ENCODE data around the gene CCDC126. TPM values are rescaled to one million over a fixed set of nuclear protein-coding genes. Genes with fewer than 3 reads are reported as not detected.

CCDC126 gene
- total RNA-seq, 2 donors from 2014 or later, result 9.4 to 14.7 TPM

GRCh38 chr7:23604296-23604640 lies 7.1 kb downstream of the CCDC126 start:
- Mint-ChIP-seq H3K36me3 (ENCODE audit: low read depth) (peaks cover 20% of the 10 kb centered on the region), H3K27ac (no peak overlapping the region), H3K27me3 (ENCODE audit: insufficient read depth) (no peaks in the 10 kb centered on the region), H3K4me1 (peaks cover 18% of the 10 kb centered on the region), H3K9me3 (peaks cover 5% of the 10 kb centered on the region), H3K4me3 (no peak overlapping the region)
- no peak for TF ChIP-seq CTCF (conservative IDR thresholded peaks at IDR 0.05)
- Histone ChIP-seq H3K9me3 (ENCODE audit: control insufficient read depth, low read length) (no peaks in the 10 kb centered on the region), H3K4me3 (ENCODE audit: low read length) (no peak overlapping the region), H3K27me3 (ENCODE audit: control insufficient read depth, insufficient read depth, low read length, poor library complexity, severe bottlenecking) (no peaks in the 10 kb centered on the region), H3K27ac (ENCODE audit: low read depth, low read length) (no peak overlapping the region), H3K4me1 (ENCODE audit: control insufficient read depth, insufficient read depth, low read length) (no peaks in the 10 kb centered on the region), H3K9ac (ENCODE audit: extremely low read depth, low read length, poor library complexity, severe bottlenecking) (no peak overlapping the region), H3K36me3 (ENCODE audit: control insufficient read depth, insufficient read depth, low read length) (peaks cover 8% of the 10 kb centered on the region)
- no peak for DNase-seq

DNA sequence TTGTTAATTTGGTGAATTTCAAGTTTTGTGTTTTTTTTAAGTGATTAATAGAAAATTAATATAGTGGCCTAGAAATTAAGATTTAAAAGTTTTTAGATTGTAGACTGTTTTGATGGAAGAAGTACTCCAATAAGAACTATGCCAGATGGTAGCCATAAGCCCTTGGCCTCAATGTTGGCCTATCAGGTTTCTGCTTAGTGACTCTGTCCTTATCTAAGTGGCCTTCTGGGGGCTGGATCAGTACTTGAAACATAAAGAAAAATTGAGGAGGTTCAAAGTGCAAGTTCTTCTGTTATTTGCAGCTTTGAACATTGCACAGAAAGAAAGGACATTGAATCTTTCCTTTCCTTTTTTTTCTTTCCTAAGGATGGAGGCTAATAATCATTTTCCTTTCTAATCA lies 9.9 kb downstream of the CCDC126 start:
- peaks cover 5% of the 10 kb centered on the region for H3K9me3 Mint-ChIP-seq
- Histone ChIP-seq H3K36me3 (ENCODE audit: control insufficient read depth, insufficient read depth, low read length) (peaks cover 15% of the 10 kb centered on the region), H3K27ac (ENCODE audit: low read depth, low read length) (peak overlapping the region; percentile 72), H3K4me1 (ENCODE audit: control insufficient read depth, insufficient read depth, low read length) (no peaks in the 10 kb centered on the region), H3K27me3 (ENCODE audit: control insufficient read depth, insufficient read depth, low read length, poor library complexity, severe bottlenecking) (no peaks in the 10 kb centered on the region), H3K9me3 (ENCODE audit: control insufficient read depth, low read length) (no peaks in the 10 kb centered on the region), H3K9ac (ENCODE audit: extremely low read depth, low read length, poor library complexity, severe bottlenecking) (no peak overlapping the region), H3K4me3 (ENCODE audit: low read length) (no peak overlapping the region)
- no peak overlapping the region for H3K27ac Mint-ChIP-seq
- H3K27me3 Mint-ChIP-seq (ENCODE audit: insufficient read depth), result no peaks in the 10 kb centered on the region
- H3K4me3 Mint-ChIP-seq, result no peak overlapping the region
- no peak for DNase-seq
- peaks cover 31% of the 10 kb centered on the region for H3K36me3 Mint-ChIP-seq (ENCODE audit: low read depth)
- TF ChIP-seq CTCF (conservative IDR thresholded peaks at IDR 0.05), result no peak
- H3K4me1 Mint-ChIP-seq, result peaks cover 18% of the 10 kb centered on the region

DNA sequence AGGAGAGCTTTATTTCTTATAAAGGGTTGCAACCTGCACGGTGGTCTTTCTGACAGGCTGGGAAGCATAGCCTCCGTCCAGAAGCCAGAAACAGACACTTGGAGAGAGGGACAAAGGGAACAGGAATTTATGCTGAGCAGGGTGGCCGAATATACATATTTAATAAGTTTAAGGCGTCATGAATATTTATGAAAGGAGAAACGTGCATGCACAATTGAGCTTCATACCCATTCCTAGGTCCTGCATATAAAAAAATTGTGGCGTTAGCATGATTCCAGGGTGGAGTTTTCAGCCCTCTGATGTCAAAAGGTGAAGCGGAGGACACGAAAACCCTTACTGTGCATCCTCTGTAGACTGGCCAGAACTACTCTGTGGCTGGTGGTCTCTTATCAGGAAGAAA lies 10.7 kb downstream of the CCDC126 start:
- H3K27ac ChIP-seq (ENCODE audit: low read depth, low read length), result peak overlapping the region; percentile 72
- no peak overlapping the region for H3K9ac ChIP-seq (ENCODE audit: extremely low read depth, low read length, poor library complexity, severe bottlenecking)
- 89 to 90% methylated on average over 7 to 8 of the region's 8 CpGs for WGBS, 2 experiments (ENCODE audit: insufficient coverage in 1 of 2, insufficient read length in 1 of 2)
- H3K4me3 ChIP-seq (ENCODE audit: low read length), result no peak overlapping the region
- peaks cover 5% of the 10 kb centered on the region for H3K9me3 ChIP-seq (ENCODE audit: control insufficient read depth, low read length)
- DNase-seq, result no peak
- no peaks in the 10 kb centered on the region for H3K27me3 ChIP-seq (ENCODE audit: control insufficient read depth, insufficient read depth, low read length, poor library complexity, severe bottlenecking)
- Mint-ChIP-seq H3K36me3 (ENCODE audit: low read depth) (peaks cover 37% of the 10 kb centered on the region), H3K4me3 (no peak overlapping the region), H3K9me3 (peaks cover 5% of the 10 kb centered on the region), H3K27me3 (ENCODE audit: insufficient read depth) (no peaks in the 10 kb centered on the region), H3K27ac (peak overlapping the region; percentile 41), H3K4me1 (peaks cover 11% of the 10 kb centered on the region)
- no peaks in the 10 kb centered on the region for H3K4me1 ChIP-seq (ENCODE audit: control insufficient read depth, insufficient read depth, low read length)
- no peak for TF ChIP-seq CTCF (conservative IDR thresholded peaks at IDR 0.05)
- H3K36me3 ChIP-seq (ENCODE audit: control insufficient read depth, insufficient read depth, low read length), result peaks cover 20% of the 10 kb centered on the region

Measured in endodermal cell (in vitro differentiated cells).